HUES64 (cell line): ENCODE data around the gene ZDHHC21.
"Not testable (repeated sequence)": the region's sequence is repeated elsewhere in the genome, so short reads cannot be mapped to it uniquely, and the experiment has no call there.

Source experiments
- H3K27ac ChIP-seq: 2 replicates; pipeline ENCODE4 v1.7.0; 2013; ENCODE audit warnings: low read depth, low read length, inconsistent platforms
- H3K27me3 ChIP-seq: 2 replicates; pipeline ENCODE4 v1.6.1; 2013; ENCODE audit warnings: mild to moderate bottlenecking, low read length; ENCODE audit not compliant: insufficient read depth
- H3K36me3 ChIP-seq: 2 replicates; pipeline ENCODE4 v1.6.1; 2013; ENCODE audit warnings: mild to moderate bottlenecking, low read length; ENCODE audit not compliant: insufficient read depth
- H3K4me1 ChIP-seq: 2 replicates; pipeline ENCODE4 v1.6.1; 2013; ENCODE audit warnings: mild to moderate bottlenecking, low read length, moderate library complexity; ENCODE audit not compliant: insufficient read depth
- H3K4me3 ChIP-seq: 2 replicates; pipeline ENCODE4 v1.5.1; 2013; ENCODE audit warnings: mild to moderate bottlenecking, low read length, moderate library complexity
- H3K9ac ChIP-seq: 2 replicates; pipeline ENCODE4 v1.6.1; 2013; ENCODE audit warnings: mild to moderate bottlenecking, low read depth, low read length
- H3K9me3 ChIP-seq: 2 replicates; pipeline ENCODE4 v1.6.1; 2013; ENCODE audit warnings: low read depth, low read length; ENCODE audit not compliant: insufficient read depth
- WGBS: fragments of 150-250, 120-280 bp; methylation state at CpG from one replicate; pipeline ENCODE4 v1.1.7; 2013; ENCODE audit warnings: missing lambda C conversion rate; 5-methylcytosine and 5-hydroxymethylcytosine counted together

Gene ZDHHC21

GRCh38 chr9:14710804-14711203 is 17.6 kb upstream of the ZDHHC21 start:
- Histone ChIP-seq H3K36me3 (peaks cover 41% of the 10 kb centered on the region; the same call in 1 of the 2 replicates), H3K27ac (no peak overlapping the region), H3K4me3 (no peak overlapping the region), H3K9ac (no peak overlapping the region), H3K4me1 (no peaks in the 10 kb centered on the region), H3K9me3 (peaks cover 4% of the 10 kb centered on the region; the same call in 1 of the 2 replicates), H3K27me3 (no peaks in the 10 kb centered on the region)

- Histone ChIP-seq H3K36me3 (peaks cover 34% of the 10 kb centered on the region; the same call in 1 of the 2 replicates), H3K9ac (no peak overlapping the region), H3K27me3 (no peaks in the 10 kb centered on the region), H3K9me3 (peaks cover 4% of the 10 kb centered on the region; the same call in 1 of the 2 replicates), H3K4me1 (no peaks in the 10 kb centered on the region), H3K27ac (no peak overlapping the region), H3K4me3 (no peak overlapping the region)
- WGBS = 98% methylated on average over 4 of the region's 5 CpGs
These were observed 13.4 kb upstream of the ZDHHC21 start for GRCh38 chr9:14706530-14707140.

DNA sequence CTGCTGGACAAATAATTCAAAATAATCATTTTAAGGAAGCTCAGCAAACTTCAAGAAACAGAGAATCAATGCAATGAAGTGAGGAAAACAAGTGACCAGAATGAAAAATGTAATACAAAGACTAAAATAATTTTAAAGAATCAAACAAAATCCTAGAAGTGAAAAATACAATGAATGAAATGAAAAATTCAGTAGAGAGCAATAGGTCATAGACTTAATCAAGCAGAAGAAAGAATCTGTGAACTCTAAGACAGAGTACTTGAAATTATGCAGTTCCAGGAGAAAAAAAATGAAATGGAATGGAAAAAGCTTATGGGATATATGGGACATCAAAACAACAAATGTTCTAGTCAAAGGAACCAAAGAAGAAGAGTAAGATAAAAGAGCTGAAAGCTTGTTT is 11.8 kb upstream of the ZDHHC21 start:
- no peak overlapping the region for H3K4me3 ChIP-seq
- 0 out of 2 replicates have a peak, but pooled peaks cover 1% of the 10 kb centered on the region for H3K9me3 ChIP-seq
- no peak overlapping the region for H3K9ac ChIP-seq
- peaks cover 21% of the 10 kb centered on the region; the same call in 1 of the 2 replicates for H3K36me3 ChIP-seq
- H3K4me1 ChIP-seq = no peaks in the 10 kb centered on the region
- H3K27ac ChIP-seq = no peak overlapping the region
- H3K27me3 ChIP-seq = no peaks in the 10 kb centered on the region

- WGBS = 93% methylated on average over 3 of the region's 3 CpGs
- H3K9me3 ChIP-seq = no peaks in the 10 kb centered on the region
These were observed 11.0 kb upstream of the ZDHHC21 start for GRCh38 chr9:14704281-14704680.

GRCh38 chr9:14702200-14702720 is 9.0 kb upstream of the ZDHHC21 start:
- H3K4me3 ChIP-seq = no peak overlapping the region
- whole genome bisulfite sequencing = 82% methylated on average over 4 of the region's 4 CpGs
- H3K9ac ChIP-seq = no peak overlapping the region
- H3K36me3 ChIP-seq = peaks cover 5% of the 10 kb centered on the region; the same call in 1 of the 2 replicates
- H3K9me3 ChIP-seq = no peaks in the 10 kb centered on the region
- no peak overlapping the region for H3K27ac ChIP-seq
- H3K4me1 ChIP-seq = no peaks in the 10 kb centered on the region
- no peaks in the 10 kb centered on the region for H3K27me3 ChIP-seq

More at GRCh38 chr9:14704281-14704680, 11.0 kb upstream of the ZDHHC21 start:
- no peaks in the 10 kb centered on the region for H3K4me1 ChIP-seq
- peaks cover 20% of the 10 kb centered on the region; the same call in 1 of the 2 replicates for H3K36me3 ChIP-seq
- H3K27me3 ChIP-seq = no peaks in the 10 kb centered on the region
- no peak overlapping the region for H3K27ac ChIP-seq
- no peak overlapping the region for H3K4me3 ChIP-seq
- no peak overlapping the region for H3K9ac ChIP-seq

DNA sequence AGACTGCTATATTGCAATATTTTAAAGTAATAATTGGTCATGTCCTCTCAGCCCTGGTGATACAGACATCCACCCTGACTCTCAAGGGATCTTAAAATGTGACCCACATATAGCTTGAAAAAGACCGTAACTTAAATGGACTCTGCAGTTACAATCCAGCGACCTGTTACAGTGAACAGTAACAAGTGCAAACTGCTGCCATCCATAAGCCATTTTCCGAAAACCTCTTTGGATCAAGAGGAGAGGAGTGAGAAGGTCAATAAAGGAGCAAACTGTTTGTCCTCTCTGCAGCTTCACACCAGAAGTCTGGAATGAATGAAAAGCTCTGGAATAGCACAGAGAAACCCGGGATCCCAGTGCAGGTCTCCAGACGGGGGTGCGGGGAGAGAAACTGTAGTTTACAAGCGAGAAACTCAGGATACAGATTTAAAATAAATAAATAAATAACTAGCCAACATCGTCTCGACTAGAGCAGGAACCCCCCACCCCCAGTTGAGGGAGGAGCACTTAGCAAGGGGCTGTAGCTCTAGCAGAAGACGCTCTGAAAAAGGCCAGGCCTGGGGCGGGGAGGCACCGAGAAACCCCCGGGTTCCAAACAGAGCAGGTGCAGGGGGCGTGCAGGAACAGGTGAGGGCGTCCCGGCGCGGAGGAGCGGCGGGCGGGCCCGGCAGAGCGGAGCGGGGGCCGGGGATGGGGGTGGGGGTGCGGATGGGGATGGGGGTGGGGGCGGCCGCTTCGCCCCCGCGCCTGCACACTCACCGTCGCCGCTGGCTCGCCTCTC is 572 bp downstream of the ZDHHC21 start:
- H3K9ac ChIP-seq = peak overlapping the region; percentile 85
- no peaks in the 10 kb centered on the region for H3K9me3 ChIP-seq
- peaks cover 5% of the 10 kb centered on the region; the same call in 1 of the 2 replicates for H3K4me1 ChIP-seq
- no peaks in the 10 kb centered on the region for H3K27me3 ChIP-seq
- no peak overlapping the region; the same call in 1 of the 2 replicates for H3K27ac ChIP-seq
- peaks cover 21% of the 10 kb centered on the region for H3K36me3 ChIP-seq
- WGBS = 6% methylated on average over 18 of the region's 35 CpGs
- H3K4me3 ChIP-seq = peak overlapping the region; percentile 75

DNA sequence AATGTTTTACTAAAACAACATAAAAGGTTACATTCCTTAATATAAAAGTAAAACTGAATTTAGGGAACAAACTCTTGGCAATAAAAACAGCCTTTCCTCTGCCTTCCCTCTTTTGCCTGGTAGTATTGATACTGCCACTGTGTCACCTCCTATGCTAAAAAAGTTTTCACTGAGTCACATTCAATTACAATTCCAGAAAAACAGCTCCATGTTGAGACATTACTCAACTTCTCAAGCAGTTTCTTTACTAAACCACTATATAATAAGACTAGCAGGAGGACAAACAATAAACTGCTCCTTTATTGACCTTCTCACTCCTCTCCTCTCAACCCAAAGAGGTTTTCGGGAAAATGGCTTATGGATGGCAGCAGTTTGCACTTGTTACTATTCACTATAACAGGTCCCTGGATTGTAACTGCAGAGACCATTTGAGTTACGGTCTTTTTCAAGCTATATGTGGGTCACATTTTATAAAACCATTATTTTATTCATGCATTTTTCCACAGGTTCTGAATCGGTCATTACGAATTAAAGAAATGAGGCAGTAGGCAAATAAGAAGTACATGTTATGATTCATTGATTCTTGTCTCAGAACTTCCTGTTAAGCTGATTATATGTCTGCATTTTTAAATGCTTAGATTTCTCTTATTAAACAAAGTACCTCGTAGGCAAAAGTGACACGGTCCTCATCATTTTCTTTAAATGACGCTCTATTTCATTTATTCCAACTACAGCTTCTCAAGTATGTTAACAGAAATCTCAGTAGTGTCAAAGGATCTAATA is 2.1 kb downstream of the ZDHHC21 start:
- 95% methylated on average over 7 of the region's 7 CpGs for WGBS
- Histone ChIP-seq H3K4me1 (peaks cover 5% of the 10 kb centered on the region; the same call in 1 of the 2 replicates), H3K4me3 (no peak overlapping the region), H3K9me3 (no peaks in the 10 kb centered on the region), H3K9ac (no peak overlapping the region), H3K27me3 (no peaks in the 10 kb centered on the region), H3K27ac (no peak overlapping the region), H3K36me3 (peaks cover 36% of the 10 kb centered on the region)

DNA sequence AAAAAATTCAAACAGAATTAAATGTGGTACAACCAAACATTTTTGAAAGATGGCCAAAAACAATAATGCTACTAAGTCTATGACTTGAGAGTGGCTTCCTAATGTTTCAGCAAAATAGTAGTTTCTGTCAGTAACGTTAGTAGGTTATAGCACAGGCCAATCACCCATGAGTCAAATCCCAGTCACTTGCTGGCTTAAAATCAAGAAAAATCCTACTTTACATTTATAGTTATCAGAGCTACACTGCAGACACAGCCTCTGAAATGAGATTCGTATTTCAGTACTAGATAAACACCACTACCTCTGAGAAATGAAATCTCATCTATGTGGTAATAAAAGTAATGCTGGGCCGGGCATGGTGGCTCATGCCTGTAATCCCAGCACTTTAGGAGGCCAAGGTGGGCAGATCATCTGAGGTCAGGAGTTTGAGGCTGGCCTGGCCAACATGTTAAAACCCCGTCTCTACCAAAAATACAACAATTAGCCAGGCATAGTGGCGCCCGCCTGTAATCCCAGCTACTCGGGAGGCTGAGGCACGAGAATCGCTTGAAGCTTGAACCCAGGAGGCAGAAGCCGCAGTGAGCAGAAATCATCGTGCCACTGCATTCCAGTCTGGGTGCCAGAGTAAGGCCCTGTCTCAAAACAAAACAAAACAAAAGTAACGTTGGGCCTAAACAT is 6.1 kb downstream of the ZDHHC21 start:
- H3K9me3 ChIP-seq = no peaks in the 10 kb centered on the region

DNA sequence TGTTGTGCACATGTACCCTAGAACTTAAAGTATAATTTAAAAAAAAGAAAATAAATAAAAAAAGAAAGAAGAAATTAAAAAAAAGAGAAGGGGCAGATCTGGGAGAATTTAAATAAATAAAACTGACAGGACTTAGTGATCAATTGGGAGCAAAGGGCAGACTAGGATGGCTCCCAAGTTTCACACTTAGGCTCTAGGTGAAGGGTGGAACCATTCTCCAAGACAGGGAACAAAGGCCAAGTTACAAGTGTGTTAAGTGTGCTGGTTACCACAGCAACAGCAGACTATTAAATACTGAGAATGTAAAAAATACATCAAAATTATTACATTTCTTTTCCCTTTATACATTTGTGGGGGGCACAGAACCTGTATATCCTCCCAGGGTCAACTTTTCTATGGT is 7.1 kb downstream of the ZDHHC21 start:
- H3K9ac ChIP-seq = no peak overlapping the region
- H3K4me3 ChIP-seq = no peak overlapping the region
- H3K9me3 ChIP-seq = no peaks in the 10 kb centered on the region
- H3K27ac ChIP-seq = no peak overlapping the region
- no peaks in the 10 kb centered on the region for H3K4me1 ChIP-seq
- peaks cover 36% of the 10 kb centered on the region for H3K36me3 ChIP-seq
- no peaks in the 10 kb centered on the region for H3K27me3 ChIP-seq

More for the DNA sequence above, 6.1 kb downstream of the ZDHHC21 start:
- H3K36me3 ChIP-seq = peaks cover 36% of the 10 kb centered on the region
- H3K27me3 ChIP-seq = no peaks in the 10 kb centered on the region
- no peak overlapping the region for H3K4me3 ChIP-seq
- H3K4me1 ChIP-seq = peaks cover 1% of the 10 kb centered on the region; the same call in 1 of the 2 replicates
- no peak overlapping the region for H3K27ac ChIP-seq
- no peak overlapping the region for H3K9ac ChIP-seq
- 96% methylated on average over 12 of the region's 12 CpGs for WGBS

DNA sequence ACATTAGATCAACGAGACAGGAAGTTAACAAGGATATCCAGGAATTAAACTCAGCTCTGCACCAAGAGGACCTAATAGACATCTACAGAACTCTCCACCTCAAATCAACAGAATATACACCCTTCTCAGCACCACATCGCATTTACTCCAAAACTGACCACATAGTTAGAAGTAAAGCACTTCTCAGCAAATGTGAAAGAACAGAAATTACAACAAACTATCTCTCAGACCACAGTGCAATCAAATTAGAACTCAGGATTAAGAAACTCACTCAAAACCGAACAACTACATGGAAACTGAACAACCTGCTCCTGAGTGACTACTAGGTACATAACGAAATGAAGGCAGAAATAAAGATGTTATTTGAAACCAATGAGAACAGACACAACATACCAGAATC is 10.6 kb downstream of the ZDHHC21 start:
- H3K9ac ChIP-seq, H3K27ac ChIP-seq, H3K9me3 ChIP-seq, H3K4me3 ChIP-seq, H3K4me1 ChIP-seq, H3K27me3 ChIP-seq: not testable (repeated sequence)
- H3K36me3 ChIP-seq = peaks cover 17% of the 10 kb centered on the region
- 89% methylated on average over 3 of the region's 4 CpGs for WGBS
